ENCODE results near the gene RALGAPA1. TPM values are rescaled to one million over a fixed set of nuclear protein-coding genes. Genes with fewer than 3 reads are reported as not detected.

The RALGAPA1 gene
- total and polyA plus RNA-seq, 2 of the 13 experiments (the other 11 are each of a cell fraction or from before 2014, with no cell fraction given), result 65.0 to 89.2 TPM

DNA sequence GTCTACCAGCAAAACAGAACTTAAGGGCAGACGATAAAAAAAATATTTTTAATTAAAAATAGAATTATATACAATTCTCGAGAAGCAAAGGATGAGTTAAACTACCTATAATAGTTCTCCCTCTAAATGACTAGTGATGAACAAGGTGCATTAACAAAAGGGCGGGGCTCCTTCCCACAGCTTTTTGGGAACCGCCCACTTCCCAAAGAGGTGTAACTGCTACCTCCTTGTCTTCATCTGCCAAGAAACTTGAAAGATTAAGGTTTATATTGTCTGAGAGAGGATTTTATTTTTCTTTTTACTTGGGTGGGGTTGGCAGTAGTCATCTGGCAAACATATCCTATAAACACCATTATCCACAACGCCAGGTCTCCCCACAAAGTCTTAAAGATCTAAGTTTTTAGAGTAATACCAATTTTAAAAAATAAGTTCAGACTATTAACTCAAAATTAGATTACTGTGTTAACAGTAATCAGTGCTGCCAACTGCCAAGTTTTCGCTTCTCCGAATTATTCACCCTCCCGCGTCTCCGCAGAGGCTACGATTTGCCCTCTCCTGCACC is 938 bp downstream of the RALGAPA1 start (continued):
- TF ChIP-seq, protein P1, sequence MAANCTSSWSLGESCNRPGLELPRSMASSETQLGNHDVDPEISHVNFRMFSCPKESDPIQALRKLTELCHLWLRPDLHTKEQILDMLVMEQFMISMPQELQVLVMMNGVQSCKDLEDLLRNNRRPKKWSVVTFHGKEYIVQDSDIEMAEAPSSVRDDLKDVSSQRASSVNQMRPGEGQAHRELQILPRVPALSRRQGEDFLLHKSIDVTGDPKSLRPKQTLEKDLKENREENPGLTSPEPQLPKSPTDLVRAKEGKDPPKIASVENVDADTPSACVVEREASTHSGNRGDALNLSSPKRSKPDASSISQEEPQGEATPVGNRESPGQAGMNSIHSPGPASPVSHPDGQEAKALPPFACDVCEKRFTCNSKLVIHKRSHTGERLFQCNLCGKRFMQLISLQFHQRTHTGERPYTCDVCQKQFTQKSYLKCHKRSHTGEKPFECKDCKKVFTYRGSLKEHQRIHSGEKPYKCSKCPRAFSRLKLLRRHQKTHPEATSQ (CRISPR knock-in tag; IDR thresholded peaks at IDR 0.05; ENCODE audit: borderline replicate concordance), result 0 out of 2 replicates have a peak, but pooled peaks have one; percentile 18
- TF ChIP-seq RAD51 (IDR thresholded peaks at IDR 0.05; ENCODE audit: borderline replicate concordance) (no peak), PHF21A (CRISPR knock-in tag; IDR thresholded peaks at IDR 0.05) (0 out of 2 replicates have a peak, but pooled peaks have one; percentile 20), SIN3A (IDR thresholded peaks at IDR 0.05; ENCODE audit: borderline replicate concordance, low read depth, low read length) (peak; percentile 47; the same call in 1 of the 2 replicates), SNAI1 (CRISPR knock-in tag; IDR thresholded peaks at IDR 0.05; ENCODE audit: borderline replicate concordance) (0 out of 2 replicates have a peak, but pooled peaks have one; percentile 2), ETV5 (CRISPR knock-in tag; IDR thresholded peaks at IDR 0.05; ENCODE audit: borderline replicate concordance) (no peak), NFYB (CRISPR knock-in tag; IDR thresholded peaks at IDR 0.05) (no peak), RFXANK (CRISPR knock-in tag; IDR thresholded peaks at IDR 0.05) (0 out of 2 replicates have a peak, but pooled peaks have one; percentile 41), MTF1 (CRISPR knock-in tag; IDR thresholded peaks at IDR 0.05) (0 out of 2 replicates have a peak, but pooled peaks have one; percentile 10), RAD21 (CRISPR knock-in tag; IDR thresholded peaks at IDR 0.05) (0 out of 2 replicates have a peak, but pooled peaks have one; percentile 15), ONECUT2 (CRISPR knock-in tag; IDR thresholded peaks at IDR 0.05) (no peak), ZNF446 (CRISPR knock-in tag; IDR thresholded peaks at IDR 0.05) (no peak), RARG (CRISPR knock-in tag; IDR thresholded peaks at IDR 0.05; ENCODE audit: low read depth) (peak; percentile 55; the same call in 1 of the 2 replicates), KLF6 (CRISPR knock-in tag; IDR thresholded peaks at IDR 0.05) (peak; percentile 11; the same call in 1 of the 2 replicates), PAX8 (CRISPR knock-in tag; IDR thresholded peaks at IDR 0.05; ENCODE audit: borderline replicate concordance) (no peak)
- TF ChIP-seq, protein P2, sequence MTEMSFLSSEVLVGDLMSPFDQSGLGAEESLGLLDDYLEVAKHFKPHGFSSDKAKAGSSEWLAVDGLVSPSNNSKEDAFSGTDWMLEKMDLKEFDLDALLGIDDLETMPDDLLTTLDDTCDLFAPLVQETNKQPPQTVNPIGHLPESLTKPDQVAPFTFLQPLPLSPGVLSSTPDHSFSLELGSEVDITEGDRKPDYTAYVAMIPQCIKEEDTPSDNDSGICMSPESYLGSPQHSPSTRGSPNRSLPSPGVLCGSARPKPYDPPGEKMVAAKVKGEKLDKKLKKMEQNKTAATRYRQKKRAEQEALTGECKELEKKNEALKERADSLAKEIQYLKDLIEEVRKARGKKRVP (CRISPR knock-in tag; IDR thresholded peaks at IDR 0.05), result peak in 1 of 2 experiments; percentile 22; a peak in 1 of 4 replicates
- TF ChIP-seq, protein P3, sequence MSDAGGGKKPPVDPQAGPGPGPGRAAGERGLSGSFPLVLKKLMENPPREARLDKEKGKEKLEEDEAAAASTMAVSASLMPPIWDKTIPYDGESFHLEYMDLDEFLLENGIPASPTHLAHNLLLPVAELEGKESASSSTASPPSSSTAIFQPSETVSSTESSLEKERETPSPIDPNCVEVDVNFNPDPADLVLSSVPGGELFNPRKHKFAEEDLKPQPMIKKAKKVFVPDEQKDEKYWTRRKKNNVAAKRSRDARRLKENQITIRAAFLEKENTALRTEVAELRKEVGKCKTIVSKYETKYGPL (CRISPR knock-in tag; IDR thresholded peaks at IDR 0.05), result no peak
